GM19023 (cell line): ENCODE data around the gene NID1.
"Not testable (repeated sequence)": the region's sequence is repeated elsewhere in the genome, so short reads cannot be mapped to it uniquely, and the experiment has no call there.

Source experiments
- ATAC-seq: cut with Tn5 transposase; IDR thresholded peaks from one replicate; pipeline ENCODE4 v1.9.1; 2021; ENCODE audit warnings: mild to moderate bottlenecking, moderate library complexity; ENCODE audit not compliant: unreplicated experiment

Gene NID1

GRCh38 chr1:236030534-236030933 lies 34.4 kb downstream of the NID1 start:
- no peak for ATAC-seq

DNA sequence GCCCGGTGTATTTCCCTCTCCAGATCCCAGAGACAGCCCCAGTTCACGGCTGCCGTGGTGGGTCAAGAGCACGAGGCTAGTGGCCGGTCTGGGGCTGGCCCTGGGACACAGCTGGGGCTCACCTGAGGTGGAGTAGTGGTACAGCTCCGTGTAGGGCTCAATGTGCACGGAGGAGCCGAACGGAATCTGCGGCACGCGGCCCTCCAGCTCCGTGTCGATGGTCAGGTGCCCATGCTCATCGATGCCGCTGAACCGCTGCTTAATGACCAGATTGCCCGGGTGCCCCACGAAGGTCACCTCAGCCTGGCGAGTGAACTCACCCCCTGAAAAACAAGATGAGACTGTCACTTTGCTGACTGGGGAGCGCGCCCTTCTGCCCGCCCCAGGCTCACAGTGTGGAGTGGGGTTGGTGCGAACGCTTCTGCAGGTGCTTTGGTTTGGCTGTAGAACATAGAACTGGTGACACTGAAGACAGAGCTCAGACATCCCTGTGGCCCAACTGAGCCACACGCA lies 35.4 kb downstream of the NID1 start:
- no peak for ATAC-seq

- ATAC-seq = no peak
Observed at GRCh38 chr1:236027104-236027503, 37.8 kb downstream of the NID1 start.

DNA sequence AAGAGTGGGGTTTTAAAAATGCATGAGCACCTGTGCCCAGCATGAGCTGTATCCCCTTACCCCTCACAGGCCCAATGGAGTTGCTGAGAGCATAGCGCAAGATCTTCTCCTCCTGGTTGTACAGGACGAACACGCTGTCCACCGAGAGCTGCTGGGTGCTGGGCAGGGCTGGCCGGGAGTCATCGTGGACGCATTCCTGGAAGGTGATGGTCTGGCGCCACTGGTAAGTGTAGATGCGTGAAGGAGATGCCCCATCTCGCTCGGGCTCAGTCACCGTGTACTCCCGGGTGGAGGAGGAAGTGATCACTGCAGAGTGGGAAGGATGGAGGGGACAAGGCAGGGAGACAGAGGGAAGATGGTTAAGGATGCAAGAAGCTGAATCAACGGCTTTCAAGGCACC lies 39.1 kb downstream of the NID1 start:
- no peak for ATAC-seq

DNA sequence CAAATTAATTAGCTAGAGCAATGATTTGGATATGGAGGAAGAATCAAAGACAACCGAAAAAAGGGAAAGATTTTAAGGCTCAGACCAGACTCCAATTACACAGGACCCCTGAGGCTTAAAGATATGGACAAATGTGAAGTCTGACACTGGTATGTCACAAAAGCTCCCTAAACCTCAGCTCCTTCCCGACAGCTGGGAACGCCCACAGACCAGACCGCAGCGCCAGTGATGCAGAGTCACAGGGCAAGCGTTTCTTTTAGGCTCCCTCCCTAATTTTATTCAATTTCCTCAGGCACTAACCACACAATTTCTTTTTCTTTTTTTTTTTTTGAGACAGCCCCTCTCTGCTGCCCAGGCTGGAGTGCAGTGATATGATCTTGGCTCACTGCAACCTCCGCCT lies 40.2 kb downstream of the NID1 start:
- ATAC-seq = no peak

DNA sequence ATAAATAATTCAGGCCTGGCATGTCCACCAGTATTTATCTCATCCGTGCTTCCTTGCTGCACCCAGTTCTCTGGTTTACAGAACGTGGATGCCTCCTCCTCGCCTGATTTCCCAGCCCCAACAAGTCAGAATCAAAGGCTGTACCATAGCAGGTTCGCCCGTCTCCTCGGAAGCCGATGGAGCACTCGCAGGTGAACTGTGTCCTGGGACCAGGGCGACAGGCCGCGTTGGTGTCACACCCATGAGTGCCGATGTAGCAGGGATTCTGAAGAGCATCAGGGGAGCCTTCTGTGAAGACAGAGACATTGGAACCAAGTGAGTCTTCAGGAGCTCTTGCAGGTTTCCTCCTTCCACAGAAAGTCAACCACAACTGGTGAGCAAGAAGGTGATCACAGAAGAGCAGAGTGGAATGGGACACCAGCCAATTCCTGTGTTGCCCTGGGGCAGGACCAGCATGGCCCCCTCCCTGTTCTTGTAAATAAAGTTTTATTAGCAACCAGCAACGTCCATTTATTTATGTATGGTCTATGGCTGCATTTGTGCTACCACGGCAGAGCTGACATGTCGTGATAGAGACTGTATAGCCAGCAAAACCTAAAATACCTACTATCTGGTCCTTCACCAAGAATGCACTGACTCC lies 40.8 kb downstream of the NID1 start:
- ATAC-seq = no peak

DNA sequence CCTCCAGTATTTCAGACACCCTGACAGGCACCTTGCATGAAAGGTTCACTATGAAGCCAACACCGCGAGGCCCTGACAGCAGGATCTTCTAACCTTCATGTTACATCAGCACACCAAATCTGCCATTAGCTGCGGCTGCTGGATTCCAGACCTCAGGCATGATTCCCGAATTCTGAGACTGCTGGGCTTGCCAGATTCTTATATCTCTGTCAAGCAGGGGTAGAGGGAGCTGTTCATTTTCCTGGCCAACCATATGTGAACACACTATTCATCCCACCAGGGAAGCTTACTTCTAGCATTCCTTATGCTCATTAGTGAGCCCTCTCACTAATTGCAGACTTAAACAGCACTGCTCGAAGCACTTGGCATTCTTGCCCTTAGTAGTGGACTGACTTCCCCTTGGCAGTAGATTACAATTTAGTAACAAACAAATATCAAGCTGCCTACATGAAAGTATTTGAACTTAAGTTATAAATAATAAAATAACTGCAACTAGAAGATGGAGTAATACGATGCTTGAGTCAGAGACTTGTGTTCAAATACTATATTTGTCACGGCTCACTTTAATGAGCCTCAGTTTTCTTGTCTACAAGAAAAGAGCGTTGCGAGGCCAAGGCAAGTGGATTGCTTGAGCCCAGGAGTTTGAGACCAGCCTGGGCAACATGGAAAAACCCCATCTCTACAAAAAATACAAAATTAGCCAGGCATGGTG lies 43.3 kb downstream of the NID1 start:
- ATAC-seq = no peak

- ATAC-seq = no peak
Observed at GRCh38 chr1:236020359-236021219, 44.3 kb downstream of the NID1 start.

- no peak for ATAC-seq
Observed at GRCh38 chr1:236018885-236019453, 45.9 kb downstream of the NID1 start.

DNA sequence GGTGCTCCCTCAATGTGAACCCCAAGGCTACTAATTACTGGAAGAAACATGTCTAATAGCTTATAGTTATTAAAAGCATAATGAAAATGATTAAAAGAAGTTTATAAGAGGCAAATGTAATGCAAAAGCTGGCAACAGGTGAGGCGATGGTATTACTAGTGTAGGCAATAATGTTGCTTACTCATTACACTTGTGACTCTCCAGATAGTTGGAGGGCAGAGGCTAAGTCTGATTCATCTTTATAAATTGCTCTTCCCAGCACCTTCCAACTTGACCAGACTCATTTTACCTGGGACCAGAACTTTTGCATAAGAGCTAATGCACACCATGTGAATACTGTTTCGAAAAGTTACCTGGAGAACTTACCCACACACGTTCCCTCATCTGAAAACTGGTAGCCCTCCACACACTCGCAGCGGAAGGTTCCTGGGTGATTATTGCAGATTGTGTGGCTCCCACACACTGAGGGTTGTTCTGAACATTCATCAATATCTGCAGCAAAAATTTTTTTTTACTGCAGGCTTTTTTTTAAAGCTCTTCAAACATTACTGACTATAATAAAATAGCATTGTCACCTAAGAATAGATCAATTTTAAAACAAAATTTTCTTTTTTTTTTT lies 48.0 kb downstream of the NID1 start:
- no peak for ATAC-seq

- no peak for ATAC-seq
Observed at GRCh38 chr1:236016083-236016482, 48.8 kb downstream of the NID1 start.

DNA sequence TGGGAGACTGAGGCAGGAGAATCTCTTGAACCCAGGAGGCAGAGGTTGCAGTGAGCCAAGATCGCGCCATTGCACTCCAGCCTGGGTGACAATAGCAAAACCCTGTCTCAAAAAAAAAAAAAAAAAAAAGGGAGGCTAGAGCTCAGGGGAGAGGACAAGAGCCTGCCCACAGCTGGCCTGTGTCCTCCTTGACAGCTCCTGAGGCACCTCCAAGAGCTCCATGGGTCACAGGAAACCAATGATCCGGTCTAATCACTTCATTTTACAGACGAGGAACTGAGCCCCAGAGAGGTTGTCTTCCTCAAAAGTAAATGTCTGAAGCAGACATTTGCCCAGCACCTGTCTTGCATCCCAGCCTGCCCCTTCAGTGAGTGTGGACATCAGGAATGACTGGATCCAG lies 49.4 kb downstream of the NID1 start:
- ATAC-seq = no peak

DNA sequence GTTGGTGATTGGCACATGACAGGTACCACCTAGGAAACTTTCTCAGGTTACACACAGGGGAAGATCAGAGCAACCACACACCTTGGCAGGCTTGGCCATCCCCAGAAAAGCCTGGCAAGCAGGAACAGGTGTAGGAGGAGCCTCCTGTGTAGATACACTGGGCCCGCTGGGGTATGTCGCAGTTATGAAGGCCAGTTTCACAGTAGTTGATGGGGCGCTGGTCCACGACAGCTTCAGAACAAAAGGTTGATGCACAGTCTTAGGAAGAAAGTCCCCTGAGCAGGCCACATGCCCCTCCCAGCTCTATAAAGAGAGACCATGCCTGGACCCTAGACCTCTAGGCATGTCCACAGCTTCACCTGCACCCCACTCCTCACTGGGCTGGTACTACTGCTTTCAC lies 51.6 kb downstream of the NID1 start:
- ATAC-seq = no peak

- ATAC-seq = no peak
Observed at GRCh38 chr1:236011641-236012040, 53.2 kb downstream of the NID1 start.

- ATAC-seq = no peak
Observed at GRCh38 chr1:236010443-236010842, 54.4 kb downstream of the NID1 start.

- no peak for ATAC-seq
Observed at GRCh38 chr1:236009857-236010256, 55.0 kb downstream of the NID1 start.

- no peak for ATAC-seq
Observed at GRCh38 chr1:236009191-236009590, 55.7 kb downstream of the NID1 start.

DNA sequence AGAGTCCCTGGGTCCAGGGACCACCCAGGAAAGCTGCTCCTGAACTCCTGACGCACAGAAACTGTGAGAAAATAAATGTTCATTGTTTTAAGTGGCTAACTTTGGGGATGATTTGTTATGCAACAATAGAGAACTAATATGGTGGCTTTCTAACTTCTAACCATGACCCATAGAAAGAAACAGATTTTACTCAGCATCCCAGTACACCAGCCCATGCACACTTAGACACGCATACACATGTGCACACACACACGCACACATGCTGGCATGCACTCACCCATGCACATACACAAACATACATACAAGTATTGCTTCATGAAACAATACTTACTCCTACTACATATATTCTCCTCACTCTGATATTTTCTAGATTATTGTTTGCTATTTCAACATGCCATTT lies 57.1 kb downstream of the NID1 start:
- ATAC-seq = no peak

- ATAC-seq = not testable (repeated sequence)
Observed at GRCh38 chr1:236003058-236003457, 61.8 kb downstream of the NID1 start.

DNA sequence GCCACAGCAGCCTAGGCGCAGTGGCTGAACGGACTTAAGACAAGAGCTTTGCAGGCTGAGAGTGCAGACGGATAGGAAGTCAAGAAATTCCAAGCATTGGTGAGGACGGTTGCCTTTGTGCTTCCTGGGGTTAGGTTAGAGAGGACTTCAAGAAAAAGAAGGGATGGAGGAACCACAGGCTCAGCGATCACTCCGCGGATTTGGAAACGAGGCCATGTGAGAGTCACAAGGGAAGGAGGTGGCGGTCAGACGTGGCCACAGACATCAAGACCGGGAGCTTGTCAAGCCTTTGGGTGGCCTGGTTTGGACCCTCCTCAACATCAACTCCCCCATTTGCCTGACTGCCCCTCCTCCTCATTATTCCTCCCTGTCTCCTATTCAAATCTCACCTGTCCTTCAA lies 62.3 kb downstream of the NID1 start:
- ATAC-seq = no peak

GRCh38 chr1:236002025-236002390 lies 62.9 kb downstream of the NID1 start:
- no peak for ATAC-seq
